ENCODE data around the gene PTF1A.

PTF1A gene

GRCh38 chr10:23187155-23187554 lies 5.0 kb upstream of the PTF1A start:
- no peak for DNase-seq

GRCh38 chr10:23189024-23189423 lies 3.1 kb upstream of the PTF1A start:
- no peak for DNase-seq

DNA sequence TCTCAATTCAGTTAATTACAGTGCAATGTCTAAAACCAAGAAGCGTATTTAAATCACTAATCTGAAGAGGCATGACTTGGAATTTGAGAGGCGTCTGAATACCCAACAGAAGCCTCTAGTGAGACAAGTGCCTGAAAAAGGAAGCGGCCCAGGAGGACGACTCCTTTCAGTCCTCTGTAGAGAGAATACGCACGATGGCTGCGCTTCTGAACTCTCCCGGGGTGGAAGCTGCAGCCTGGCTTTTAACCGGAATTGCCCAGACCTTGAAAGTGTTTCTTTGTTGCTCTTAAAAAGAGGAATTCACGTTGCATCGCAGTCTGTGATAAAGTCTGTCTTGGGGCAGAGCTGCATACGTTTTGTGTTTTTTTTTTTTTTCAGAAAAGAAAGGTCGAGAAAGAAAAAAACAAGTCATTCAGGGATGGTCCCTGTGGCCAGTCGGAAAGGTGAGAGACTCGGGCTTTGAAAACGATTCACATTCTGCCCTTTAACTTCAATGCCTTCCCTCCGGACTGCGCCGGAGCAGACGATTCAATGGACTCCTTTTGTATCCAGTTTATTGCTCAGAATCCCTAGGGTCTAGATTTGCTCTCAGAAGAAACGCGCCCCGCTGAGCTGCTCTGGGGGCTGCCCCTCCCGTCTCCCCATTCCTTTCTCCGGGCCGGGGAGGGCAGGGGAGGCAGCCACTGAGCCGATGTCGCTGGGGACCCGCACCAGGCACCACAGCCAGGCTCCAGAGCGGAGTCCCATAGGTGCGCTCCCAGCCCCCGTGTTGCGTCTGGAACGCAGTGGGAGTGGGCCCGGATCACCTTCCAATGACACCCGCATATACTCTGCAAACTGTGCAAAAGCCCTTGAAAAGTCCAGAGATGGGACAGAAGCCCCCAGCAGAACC lies 994 bp upstream of the PTF1A start:
- no peak for DNase-seq

- no peak for DNase-seq
Observed at GRCh38 chr10:23192712-23193434, 761 bp downstream of the PTF1A start.

GRCh38 chr10:23193435-23194074 lies 1.4 kb downstream of the PTF1A start:
- no peak for DNase-seq

DNA sequence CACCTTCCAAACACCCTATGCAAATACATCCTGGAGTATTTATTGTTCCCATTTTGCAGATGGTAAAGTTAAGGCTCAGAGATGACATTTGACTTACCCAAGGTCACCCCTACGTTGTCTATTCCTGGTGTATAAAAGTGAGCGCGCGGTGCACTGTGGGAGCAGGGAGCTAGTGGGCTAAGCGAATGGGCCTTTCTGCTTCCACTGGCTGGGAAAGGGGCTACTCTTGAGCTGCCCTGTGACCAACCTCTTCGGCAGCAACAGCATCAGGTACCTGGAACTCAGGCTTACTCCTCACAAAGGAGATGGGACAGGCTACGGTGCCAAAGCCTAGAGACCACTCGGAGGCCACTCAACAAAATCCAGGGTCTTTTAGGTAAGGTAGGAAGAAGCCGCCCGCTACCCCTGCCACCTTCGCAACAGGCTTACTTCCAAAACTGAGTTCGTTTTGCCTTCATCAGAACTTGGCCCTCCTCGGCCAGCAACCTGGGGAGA lies 2.4 kb downstream of the PTF1A start:
- DNase-seq, result no peak

- no peak for DNase-seq
Observed at GRCh38 chr10:23194966-23195845, 3.1 kb downstream of the PTF1A start.

GRCh38 chr10:23195846-23196600 lies 3.9 kb downstream of the PTF1A start:
- no peak for DNase-seq

DNA sequence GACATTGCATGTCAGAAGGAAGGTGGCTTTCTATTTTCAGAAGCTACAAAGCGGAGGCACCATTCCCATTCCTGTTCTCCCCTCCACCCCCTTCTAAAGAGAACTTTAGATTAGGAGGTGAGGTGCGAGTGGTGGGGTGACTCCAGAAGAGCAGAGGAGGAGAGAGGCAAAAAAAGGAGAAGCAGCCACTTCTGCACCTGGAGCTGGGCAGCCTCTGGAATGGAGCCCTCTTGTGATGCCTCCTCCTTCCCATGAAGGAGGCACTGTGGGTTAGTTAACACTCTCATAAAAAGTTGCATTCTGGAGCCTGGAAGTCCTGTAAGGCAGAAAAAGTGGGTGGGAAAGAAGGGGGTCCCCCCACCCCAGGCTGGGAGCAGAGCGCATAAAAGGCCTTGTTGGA lies 4.8 kb downstream of the PTF1A start:
- no peak for DNase-seq

GRCh38 chr10:23197416-23197861 lies 5.3 kb downstream of the PTF1A start:
- no peak for DNase-seq

GRCh38 chr10:23198610-23198939 lies 6.5 kb downstream of the PTF1A start:
- no peak for DNase-seq

GRCh38 chr10:23198940-23199767 lies 7.0 kb downstream of the PTF1A start:
- no peak for DNase-seq

- no peak for DNase-seq
Observed at GRCh38 chr10:23199768-23200511, 7.8 kb downstream of the PTF1A start.

GRCh38 chr10:23200586-23200985 lies 8.5 kb downstream of the PTF1A start:
- no peak for DNase-seq

DNA sequence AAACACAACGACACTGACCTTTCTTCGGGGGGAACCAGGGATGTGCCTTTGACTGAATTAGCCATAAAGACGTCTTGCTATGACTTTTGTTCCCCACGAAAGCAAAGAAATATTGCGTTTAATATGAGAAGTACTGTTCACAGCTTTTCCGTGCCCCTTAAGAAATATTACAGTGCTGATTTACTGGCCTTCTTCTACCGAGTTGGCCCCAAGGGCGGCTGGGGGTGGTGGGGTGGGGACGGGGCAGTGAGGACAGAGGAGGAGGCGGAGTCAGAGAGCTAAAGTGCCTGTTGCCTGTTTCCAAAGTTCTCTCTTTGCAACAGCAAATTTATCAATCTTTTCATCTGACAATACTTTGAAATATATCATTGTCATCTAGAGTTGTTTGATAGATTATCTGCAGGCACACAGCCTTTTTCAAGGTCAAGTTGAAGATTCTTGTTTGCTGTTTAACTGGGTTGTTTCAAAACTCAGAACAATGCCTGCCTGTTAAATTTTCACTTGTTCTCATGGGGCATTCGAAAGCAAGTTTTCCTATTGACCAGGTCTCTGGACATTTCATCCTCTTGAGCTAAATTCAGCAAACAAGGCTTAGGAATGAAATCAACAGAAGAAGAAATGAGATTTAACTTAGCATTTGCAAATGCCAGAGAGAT lies 9.0 kb downstream of the PTF1A start:
- DNase-seq, result no peak

DNA sequence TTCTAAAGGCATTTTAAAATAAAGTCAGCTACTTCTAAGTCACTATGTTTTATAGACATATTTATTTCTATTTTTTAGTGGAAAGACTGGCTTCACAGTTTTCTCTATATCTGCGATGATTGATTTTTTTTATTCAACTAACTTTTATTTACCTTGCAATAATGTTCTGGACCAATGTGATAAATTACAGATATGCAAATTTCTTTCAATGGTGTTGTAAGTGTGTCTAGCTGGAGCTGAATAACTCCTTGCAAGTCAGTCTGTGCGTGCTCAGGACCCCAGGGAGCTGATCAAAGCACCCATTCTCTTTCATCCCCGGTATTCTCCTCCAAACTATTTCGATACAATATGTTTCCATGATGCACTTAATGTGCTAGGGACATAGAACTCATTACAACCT lies 9.7 kb downstream of the PTF1A start:
- no peak for DNase-seq

- DNase-seq, result no peak
Observed at GRCh38 chr10:23202779-23203178, 10.7 kb downstream of the PTF1A start.

DNA sequence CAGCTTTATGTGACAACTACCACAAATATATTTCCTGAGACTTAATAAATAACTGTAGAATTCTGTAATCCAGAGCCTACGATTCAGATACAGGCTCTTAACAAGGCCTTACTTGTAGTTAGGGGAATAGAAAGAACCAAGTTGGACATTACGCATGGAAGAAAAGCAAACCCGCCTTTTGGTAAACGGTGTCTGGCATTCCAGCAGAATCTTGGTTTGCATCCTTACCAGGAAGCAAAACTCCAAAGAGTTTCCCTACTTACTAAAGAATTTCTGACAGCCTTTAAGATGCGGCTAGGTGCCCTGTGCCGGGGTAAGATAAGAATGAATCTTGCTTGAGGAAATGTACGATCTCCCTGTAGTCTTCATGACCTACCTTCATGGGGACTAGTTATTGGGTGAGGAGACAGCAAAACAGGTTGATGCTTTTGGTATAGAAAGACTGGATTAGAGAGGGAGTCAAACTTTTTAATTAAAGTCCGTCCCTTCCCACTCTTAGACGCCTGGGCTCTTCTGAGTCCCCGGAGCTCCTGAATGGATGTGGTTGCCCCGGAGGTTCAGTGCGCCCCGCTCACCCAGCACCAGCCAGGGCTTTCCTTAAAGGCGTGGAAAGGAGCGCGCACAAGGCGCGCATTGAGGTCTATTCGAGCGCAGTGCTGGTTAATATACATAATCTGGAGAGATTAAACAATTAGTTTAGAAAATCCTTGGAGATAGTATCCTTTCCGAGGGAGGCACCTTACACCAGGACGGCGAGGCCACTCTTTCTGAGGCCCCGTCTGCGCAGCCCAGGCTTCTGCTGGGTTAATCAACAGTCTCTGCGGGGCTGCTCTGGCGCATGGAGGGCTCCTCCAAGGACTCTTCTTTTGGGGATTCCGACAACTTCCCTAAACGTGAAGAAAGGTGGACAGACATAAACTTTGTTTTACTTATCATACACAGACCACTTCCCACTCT lies 11.5 kb downstream of the PTF1A start:
- no peak for DNase-seq
